ENCODE results near the gene ATP6V1D.

- TF ChIP-seq, protein P1, sequence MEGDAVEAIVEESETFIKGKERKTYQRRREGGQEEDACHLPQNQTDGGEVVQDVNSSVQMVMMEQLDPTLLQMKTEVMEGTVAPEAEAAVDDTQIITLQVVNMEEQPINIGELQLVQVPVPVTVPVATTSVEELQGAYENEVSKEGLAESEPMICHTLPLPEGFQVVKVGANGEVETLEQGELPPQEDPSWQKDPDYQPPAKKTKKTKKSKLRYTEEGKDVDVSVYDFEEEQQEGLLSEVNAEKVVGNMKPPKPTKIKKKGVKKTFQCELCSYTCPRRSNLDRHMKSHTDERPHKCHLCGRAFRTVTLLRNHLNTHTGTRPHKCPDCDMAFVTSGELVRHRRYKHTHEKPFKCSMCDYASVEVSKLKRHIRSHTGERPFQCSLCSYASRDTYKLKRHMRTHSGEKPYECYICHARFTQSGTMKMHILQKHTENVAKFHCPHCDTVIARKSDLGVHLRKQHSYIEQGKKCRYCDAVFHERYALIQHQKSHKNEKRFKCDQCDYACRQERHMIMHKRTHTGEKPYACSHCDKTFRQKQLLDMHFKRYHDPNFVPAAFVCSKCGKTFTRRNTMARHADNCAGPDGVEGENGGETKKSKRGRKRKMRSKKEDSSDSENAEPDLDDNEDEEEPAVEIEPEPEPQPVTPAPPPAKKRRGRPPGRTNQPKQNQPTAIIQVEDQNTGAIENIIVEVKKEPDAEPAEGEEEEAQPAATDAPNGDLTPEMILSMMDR (conservative IDR thresholded peaks at IDR 0.05; ENCODE audit: low read length), result no peak
- TF ChIP-seq EZH2phosphoT487 (IDR thresholded peaks at IDR 0.05; ENCODE audit: borderline replicate concordance), result no peak
Measured at GRCh38 chr14:67387195-67387594, 27.6 kb upstream of the ATP6V1D start.

All from Loucy (cell line).